Sigmoid colon (tissue), 4 donors: ENCODE measurements around the gene OR1N2.
"Not testable (repeated sequence)": the region's sequence is repeated elsewhere in the genome, so short reads cannot be mapped to it uniquely, and the experiment has no call there.

Experiments
- EP300 ChIP-seq, 4 donors: sonication (generic); formaldehyde crosslinking; IDR thresholded peaks; one replicate each; pipeline ENCODE4 v1.6.1; 2017; ENCODE audit warnings: antibody characterized with exemption in 4 of 4
- POLR2A ChIP-seq, 2 donors: fragments of 450-650 bp; IDR thresholded peaks; one replicate each; pipeline ENCODE4 v1.6.1; 2016; ENCODE audit warnings: antibody characterized with exemption in 2 of 2, mild to moderate bottlenecking in 2 of 2, moderate library complexity in 2 of 2
- POLR2AphosphoS5 ChIP-seq, 4 donors: sonication (generic); formaldehyde crosslinking; IDR thresholded peaks; one replicate each; pipeline ENCODE4 v1.6.1; 2017; ENCODE audit warnings: antibody characterized with exemption in 4 of 4
- TF ChIP-seq, protein P1 (sequence below), 4 experiments: fragments of 450-650 bp in 3 of 4; fragments of 200-600 bp in 1 of 4; IDR thresholded peaks; one replicate each; pipeline ENCODE4 v1.5.1; 2016 to 2019; ENCODE audit warnings: antibody characterized with exemption in 4 of 4, mild to moderate bottlenecking in 3 of 4, moderate library complexity in 2 of 4

GRCh38 chr9:122531157-122531556, 21.8 kb upstream of the OR1N2 start:
- TF ChIP-seq EP300, POLR2A, POLR2AphosphoS5 (IDR thresholded peaks at IDR 0.05): not testable (repeated sequence)
- TF ChIP-seq, protein P1, sequence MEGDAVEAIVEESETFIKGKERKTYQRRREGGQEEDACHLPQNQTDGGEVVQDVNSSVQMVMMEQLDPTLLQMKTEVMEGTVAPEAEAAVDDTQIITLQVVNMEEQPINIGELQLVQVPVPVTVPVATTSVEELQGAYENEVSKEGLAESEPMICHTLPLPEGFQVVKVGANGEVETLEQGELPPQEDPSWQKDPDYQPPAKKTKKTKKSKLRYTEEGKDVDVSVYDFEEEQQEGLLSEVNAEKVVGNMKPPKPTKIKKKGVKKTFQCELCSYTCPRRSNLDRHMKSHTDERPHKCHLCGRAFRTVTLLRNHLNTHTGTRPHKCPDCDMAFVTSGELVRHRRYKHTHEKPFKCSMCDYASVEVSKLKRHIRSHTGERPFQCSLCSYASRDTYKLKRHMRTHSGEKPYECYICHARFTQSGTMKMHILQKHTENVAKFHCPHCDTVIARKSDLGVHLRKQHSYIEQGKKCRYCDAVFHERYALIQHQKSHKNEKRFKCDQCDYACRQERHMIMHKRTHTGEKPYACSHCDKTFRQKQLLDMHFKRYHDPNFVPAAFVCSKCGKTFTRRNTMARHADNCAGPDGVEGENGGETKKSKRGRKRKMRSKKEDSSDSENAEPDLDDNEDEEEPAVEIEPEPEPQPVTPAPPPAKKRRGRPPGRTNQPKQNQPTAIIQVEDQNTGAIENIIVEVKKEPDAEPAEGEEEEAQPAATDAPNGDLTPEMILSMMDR (IDR thresholded peaks at IDR 0.05) = not testable (repeated sequence)
